ENCODE measurements around the gene BCL11B. TPM values are rescaled to one million over a fixed set of nuclear protein-coding genes. Genes with fewer than 3 reads are reported as not detected.

The BCL11B gene
- total RNA-seq, 4 donors from 2014 or later: 0.68 to 1.5 (median 0.85) TPM

- TF ChIP-seq CTCF (IDR thresholded peaks at IDR 0.05; ENCODE audit: low read depth): no peak
Observed at GRCh38 chr14:99121319-99121875, 150.6 kb downstream of the BCL11B start.

GRCh38 chr14:99120526-99121318, 151.3 kb downstream of the BCL11B start:
- no peak for TF ChIP-seq CTCF (IDR thresholded peaks at IDR 0.05; ENCODE audit: low read depth)

GRCh38 chr14:99119554-99120525, 152.2 kb downstream of the BCL11B start:
- no peak for TF ChIP-seq CTCF (IDR thresholded peaks at IDR 0.05; ENCODE audit: low read depth)

Other genes starting within 250 kb of the BCL11B start
- 100 to 1,000 TPM in 1 of 4 donors, 10 to 100 TPM in 3; 76.3 to 110 (median 96.6) TPM for gene SETD3, start 208.7 kb upstream of the BCL11B start, total RNA-seq
- gene CCNK, start 209.2 kb upstream of the BCL11B start, total RNA-seq: 10 to 100 TPM; 21.1 to 26.8 (median 25.1) TPM

All from subcutaneous adipose tissue (tissue), 4 donors.